ENCODE results near the gene WDR64. TPM values are rescaled to one million over a fixed set of nuclear protein-coding genes. Genes with fewer than 3 reads are reported as not detected.

Gene WDR64
- total RNA-seq, 2 donors from 2014 or later: 0.24 TPM; not detected in 1

DNA sequence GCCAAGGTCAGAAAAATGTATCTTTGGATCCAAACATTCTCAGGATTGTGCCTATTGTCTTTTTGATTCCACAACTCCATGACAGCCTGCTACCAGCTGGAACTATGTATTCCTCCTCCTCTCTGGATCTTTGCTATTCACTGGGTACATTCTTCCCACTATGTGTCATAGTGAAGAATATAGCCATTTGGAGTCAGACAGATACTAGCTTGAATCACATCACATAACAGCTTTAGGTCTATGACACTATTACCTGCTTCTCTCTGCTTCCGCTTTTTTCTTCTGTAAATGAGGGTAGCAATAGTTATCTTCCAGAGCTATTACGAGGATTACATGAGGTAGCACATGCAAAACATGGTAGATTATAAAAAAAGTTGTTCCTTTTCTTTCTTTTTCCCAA lies 190.5 kb downstream of the WDR64 start:
- ATAC-seq (no peak), DNase-seq (no peak)
- intact Hi-C loops (cut with DNase I, micrococcal nuclease): loop anchor here in 1 of 2 donors (10.0 kb wide), 1 partner anchor 318 kb away; no protein-coding TSS in a partner anchor

- ATAC-seq (no peak), DNase-seq (no peak)
- intact Hi-C loops (cut with DNase I, micrococcal nuclease): loop anchor here in 1 of 2 donors (10.0 kb wide), 1 partner anchor 320 kb away; no protein-coding TSS in a partner anchor
Measured at GRCh38 chr1:241844593-241844992, 192.5 kb downstream of the WDR64 start.

- intact Hi-C loops (cut with DNase I, micrococcal nuclease): loop anchor here in 1 of 2 donors (10.0 kb wide), 1 partner anchor 322 kb away; no protein-coding TSS in a partner anchor
- ATAC-seq (no peak), DNase-seq (no peak)
Measured at GRCh38 chr1:241846375-241846774, 194.3 kb downstream of the WDR64 start.

DNA sequence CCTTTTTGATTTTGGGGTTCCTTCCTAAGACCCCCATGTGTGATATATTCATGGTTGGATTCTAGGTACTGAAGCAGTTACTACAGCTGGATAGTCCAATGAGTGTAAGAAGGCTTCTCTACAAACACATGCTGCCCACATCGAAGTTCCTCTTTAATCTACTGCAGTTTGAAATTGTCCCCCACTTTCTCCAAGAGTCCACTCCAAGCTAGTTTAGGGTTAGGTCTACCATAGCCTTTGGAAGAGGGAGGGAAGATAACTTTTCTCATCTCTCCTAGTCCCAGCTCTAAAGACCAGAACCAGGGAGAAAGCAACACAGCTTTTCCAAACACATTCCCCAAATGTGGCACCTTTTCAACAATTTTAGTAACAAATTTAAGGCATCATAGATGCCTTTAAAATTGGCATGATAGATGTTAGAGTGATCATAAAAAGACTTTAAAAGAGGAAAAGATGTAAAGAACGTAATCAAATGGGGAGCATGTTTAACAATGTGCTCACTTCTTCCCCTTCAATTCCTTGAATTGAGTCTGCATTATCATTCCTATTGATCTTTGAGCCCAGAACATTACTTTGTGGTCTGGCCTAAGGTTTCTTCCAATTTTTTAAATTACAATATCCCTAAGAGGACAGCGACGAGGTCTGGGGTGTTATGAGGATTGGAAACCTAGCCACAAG lies 194.9 kb downstream of the WDR64 start:
- intact Hi-C loops (cut with DNase I, micrococcal nuclease): loop anchor here in 1 of 2 donors (10.0 kb wide), 1 partner anchor 322 kb away; no protein-coding TSS in a partner anchor
- no peak for DNase-seq
- ATAC-seq: no peak

GRCh38 chr1:241847540-241847795 lies 195.4 kb downstream of the WDR64 start:
- no peak for DNase-seq
- ATAC-seq: no peak
- intact Hi-C loops (cut with DNase I, micrococcal nuclease): loop anchor here in 1 of 2 donors (10.0 kb wide), 1 partner anchor 323 kb away; no protein-coding TSS in a partner anchor

DNA sequence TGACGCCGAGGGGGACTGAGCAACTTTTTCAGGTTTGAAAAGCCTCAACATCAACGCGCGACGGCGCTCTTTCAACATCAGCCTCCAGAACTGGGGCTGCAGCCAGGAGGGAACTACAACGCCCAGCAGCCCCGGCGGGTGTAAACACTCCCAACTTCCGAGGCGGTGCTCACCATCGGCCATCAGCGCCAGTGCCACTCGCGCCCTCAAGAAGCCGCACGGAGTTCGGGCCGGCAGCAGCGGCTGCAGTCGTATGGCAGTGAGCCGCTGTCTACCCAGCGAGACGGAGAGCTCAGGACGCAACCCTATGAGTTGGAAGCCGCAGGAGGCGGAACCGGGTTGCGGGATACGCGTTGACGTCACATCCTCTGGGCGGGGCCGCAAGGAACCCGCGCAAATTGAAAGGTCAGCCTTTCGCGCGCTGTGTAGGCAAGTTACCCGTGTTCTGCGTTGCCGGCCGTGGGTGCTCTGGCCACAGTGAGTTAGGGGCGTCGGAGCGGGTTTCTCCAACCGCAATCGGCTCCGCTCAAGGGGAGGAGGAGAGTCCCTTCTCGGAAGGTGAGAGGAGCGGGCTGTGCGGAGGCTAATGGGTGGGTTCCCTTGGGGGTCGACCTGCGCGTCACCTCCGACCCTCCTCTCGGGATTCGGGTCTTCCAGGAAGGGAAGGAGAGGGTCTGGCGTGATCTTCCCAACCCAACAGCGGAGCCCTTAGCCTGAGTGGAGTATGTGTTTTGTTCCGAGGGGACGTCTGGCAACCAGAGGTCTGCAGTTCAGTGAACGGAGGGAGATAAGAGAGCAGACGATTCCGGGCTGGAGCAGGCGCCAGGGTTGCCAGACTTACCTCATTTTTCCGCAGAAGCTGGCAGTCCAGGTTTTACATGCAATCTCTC lies 196.0 kb downstream of the WDR64 start, which contains the start of gene EXO1:
Gene EXO1 (plus strand): TSS at position 409 of the 890 bp plus-strand sequence. CDS start 2,222 bp downstream, outside the sequence.
- DNase-seq: peak; percentile 86 to 92
- intact Hi-C loops (cut with DNase I, micrococcal nuclease): loop anchor here in 1 of 2 donors (10.0 kb wide), 1 partner anchor 323 kb away; no protein-coding TSS in a partner anchor

GRCh38 chr1:241848686-241849344 lies 196.7 kb downstream of the WDR64 start:
- intact Hi-C loops (cut with DNase I, micrococcal nuclease): loop anchor here in 1 of 2 donors (10.0 kb wide), 1 partner anchor 324 kb away; no protein-coding TSS in a partner anchor
- no peak for ATAC-seq

More for the DNA sequence above, 196.0 kb downstream of the WDR64 start, which contains the start of gene EXO1:
- ATAC-seq: peak; percentile 98

GRCh38 chr1:241849345-241849695 lies 197.2 kb downstream of the WDR64 start:
- no peak for ATAC-seq
- intact Hi-C loops (cut with DNase I, micrococcal nuclease): loop anchor here in 1 of 2 donors (10.0 kb wide), 1 partner anchor 325 kb away; no protein-coding TSS in a partner anchor
- DNase-seq: no peak

More at GRCh38 chr1:241848686-241849344, 196.7 kb downstream of the WDR64 start:
- DNase-seq: no peak

Other genes with a start within 250 kb of the WDR64 start
- 100 to 1,000 TPM; 103 to 119 TPM for gene FH, start 132.5 kb upstream of the WDR64 start, total RNA-seq
- under 1 TPM; 0.21 to 0.78 TPM for gene KMO, start 119.9 kb upstream of the WDR64 start, total RNA-seq
- gene CHML, start 11.9 kb upstream of the WDR64 start, total RNA-seq: 1 to 10 TPM; 7.4 to 9.3 TPM
- gene OPN3, start 11.9 kb upstream of the WDR64 start, total RNA-seq: 10 to 100 TPM; 27.1 to 61.0 TPM
- 1 to 10 TPM; 1.4 to 4.7 TPM for gene EXO1, start 195.9 kb downstream of the WDR64 start, total RNA-seq

All from left colon (tissue), 2 donors.